Epithelial cell of esophagus (primary cell): ENCODE measurements around the gene GPATCH2.

Experiments
- DNase-seq: peaks from one replicate; pipeline ENCODE4 v3.0.0; 2010; ENCODE audit warnings: low read depth
- H3K4me3 ChIP-seq: 2 replicates; pipeline ENCODE4 v1.5.1; 2011; ENCODE audit warnings: mild to moderate bottlenecking, low read length, control low read depth
- TF ChIP-seq, protein P1 (sequence below): IDR thresholded peaks from 2 replicates; pipeline ENCODE4 v1.5.1; 2011; ENCODE audit warnings: low read depth, mild to moderate bottlenecking, low read length, control low read depth, inconsistent platforms; ENCODE audit not compliant: insufficient read depth; ENCODE audit errors: missing control alignments

The GPATCH2 gene

DNA sequence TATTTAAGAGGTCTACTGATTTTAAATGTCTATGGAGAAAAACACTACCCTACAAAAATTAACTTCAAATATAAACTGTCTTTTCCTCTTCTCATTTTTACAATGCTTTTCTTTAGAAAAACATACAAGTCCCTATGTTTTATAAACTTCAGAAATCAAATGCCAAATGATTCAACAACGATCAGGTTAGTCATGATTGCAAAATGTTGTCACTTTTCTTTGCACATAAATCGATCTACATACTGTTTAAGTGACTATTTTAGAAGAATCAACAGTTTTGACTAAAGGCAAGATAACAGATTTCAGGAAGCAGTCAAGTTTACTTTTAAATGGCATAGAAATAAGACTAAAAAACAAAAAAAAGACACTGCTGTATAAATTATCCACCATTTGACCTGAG is 168.7 kb downstream of the GPATCH2 start:
- H3K4me3 ChIP-seq = no peak overlapping the region
- TF ChIP-seq, protein P1, sequence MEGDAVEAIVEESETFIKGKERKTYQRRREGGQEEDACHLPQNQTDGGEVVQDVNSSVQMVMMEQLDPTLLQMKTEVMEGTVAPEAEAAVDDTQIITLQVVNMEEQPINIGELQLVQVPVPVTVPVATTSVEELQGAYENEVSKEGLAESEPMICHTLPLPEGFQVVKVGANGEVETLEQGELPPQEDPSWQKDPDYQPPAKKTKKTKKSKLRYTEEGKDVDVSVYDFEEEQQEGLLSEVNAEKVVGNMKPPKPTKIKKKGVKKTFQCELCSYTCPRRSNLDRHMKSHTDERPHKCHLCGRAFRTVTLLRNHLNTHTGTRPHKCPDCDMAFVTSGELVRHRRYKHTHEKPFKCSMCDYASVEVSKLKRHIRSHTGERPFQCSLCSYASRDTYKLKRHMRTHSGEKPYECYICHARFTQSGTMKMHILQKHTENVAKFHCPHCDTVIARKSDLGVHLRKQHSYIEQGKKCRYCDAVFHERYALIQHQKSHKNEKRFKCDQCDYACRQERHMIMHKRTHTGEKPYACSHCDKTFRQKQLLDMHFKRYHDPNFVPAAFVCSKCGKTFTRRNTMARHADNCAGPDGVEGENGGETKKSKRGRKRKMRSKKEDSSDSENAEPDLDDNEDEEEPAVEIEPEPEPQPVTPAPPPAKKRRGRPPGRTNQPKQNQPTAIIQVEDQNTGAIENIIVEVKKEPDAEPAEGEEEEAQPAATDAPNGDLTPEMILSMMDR = no peak
- DNase-seq = no peak

DNA sequence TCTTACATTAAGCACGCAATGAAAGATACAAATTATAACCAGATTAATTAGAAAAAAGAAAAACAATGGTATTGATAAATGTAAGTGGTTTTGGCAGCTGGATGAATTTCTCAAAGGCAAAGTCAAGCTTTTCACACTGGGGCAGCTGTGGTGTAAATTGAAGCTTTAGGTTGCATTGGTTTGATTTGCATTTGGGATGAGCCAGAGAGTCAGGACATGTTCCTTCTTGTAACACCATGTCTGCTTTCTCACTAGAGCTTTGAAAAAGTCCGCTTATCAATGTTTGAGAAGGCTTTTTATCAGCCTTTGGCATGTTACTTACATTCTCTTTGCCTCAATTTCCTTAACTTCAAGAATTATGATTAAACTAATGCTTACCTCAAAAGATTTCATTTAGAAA is 173.9 kb downstream of the GPATCH2 start:
- H3K4me3 ChIP-seq = no peak overlapping the region
- TF ChIP-seq, protein P1 = no peak
- peak; percentile 47 for DNase-seq

DNA sequence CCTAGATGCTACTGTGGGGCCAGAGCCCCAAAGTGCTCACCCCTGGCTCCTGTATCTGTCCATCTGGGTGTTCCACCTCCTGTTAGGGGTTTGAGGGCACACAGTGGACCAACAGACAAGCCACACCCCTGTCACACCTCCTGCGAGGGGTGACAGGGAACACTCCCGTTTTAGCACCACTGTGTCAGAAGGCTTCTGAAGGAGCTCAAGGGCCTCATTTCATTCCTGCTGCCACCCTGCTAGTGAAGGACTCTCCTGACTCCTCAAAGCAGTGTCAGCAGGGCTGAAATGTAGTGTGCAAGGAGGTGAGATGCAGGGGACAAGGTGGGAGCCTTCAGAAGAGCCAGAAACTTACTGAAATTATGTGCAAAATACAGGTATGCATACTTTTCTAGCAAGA is 174.6 kb downstream of the GPATCH2 start:
- H3K4me3 ChIP-seq = no peak overlapping the region
- TF ChIP-seq, protein P1 = no peak
- DNase-seq = no peak

DNA sequence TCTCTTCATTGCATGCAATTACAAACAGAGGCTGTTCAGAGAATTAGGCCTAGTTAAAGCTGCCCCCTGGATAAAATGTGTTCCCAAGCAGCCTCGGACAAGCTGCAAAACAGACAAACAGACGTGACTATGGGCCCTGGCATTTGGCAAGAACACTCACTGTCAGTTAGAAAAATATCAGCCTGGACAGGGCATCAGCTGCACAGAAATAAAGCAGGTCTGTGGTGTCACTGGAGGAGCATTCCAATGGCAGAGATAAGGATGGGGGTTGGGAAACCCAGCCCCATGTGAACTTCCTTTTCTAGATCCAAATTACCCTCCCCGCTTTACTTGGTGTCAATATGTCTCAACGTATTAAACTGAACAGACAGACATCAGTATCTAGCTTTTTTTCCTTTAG is 177.1 kb downstream of the GPATCH2 start:
- DNase-seq = no peak
- H3K4me3 ChIP-seq = no peak overlapping the region
- TF ChIP-seq, protein P1 = no peak

DNA sequence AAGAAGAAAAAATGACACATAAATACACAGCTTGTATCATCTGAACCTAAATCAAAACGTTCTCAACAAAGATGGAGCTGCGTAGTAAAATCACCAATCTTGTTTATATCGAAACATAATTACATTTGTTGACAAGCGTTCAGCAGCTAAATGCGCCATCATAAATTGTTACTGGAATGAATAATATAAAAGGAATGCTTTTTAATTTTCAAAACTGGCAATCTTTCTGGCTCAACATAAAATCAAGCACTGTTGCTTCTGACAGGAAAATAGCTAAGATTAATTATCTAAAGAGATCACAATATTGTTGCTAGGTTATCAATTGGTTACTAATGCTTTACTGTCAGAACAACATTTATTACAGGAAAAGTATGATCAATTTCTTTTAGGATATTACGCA is 181.5 kb downstream of the GPATCH2 start:
- TF ChIP-seq, protein P1 = no peak
- no peak for DNase-seq
- no peak overlapping the region for H3K4me3 ChIP-seq

DNA sequence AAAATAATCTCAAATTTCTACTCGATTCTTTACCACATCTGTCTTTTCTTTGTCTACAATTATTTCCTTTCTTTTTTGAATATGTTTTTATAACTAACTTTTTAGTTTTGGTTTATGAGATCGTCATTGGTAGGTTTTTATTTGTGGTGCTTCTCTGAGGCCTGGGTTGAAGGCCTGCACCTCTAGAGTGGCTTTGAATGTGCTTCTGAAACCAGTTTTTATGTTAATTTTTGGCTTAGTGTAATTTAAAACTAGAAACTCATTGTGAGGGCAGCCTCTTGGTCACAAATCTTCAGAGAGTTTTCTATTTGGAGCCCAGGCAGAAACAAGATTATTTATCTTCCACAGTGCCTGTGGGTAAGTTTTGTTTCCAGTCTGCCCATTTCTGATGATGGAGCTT is 187.0 kb downstream of the GPATCH2 start:
- TF ChIP-seq, protein P1 = no peak
- H3K4me3 ChIP-seq = no peak overlapping the region
- no peak for DNase-seq

DNA sequence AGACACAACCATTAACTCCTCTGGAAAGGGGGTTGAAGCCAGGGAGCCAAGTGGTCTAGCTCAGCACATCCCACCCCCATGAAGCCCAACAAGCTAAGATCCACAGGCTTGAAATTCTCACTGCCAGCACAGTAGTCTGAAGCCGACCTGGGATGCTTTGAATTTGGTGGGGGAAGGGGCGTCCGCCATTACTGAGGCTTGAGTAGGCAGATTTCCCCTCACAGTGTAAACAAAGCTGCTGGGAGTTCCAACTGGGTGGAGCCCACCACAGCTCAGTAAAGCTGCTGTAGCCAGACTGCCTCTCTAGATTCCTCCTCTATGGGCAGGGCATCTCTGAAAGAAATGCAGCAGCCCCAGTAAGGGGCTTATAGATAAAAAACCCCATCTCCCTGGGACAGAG is 193.5 kb downstream of the GPATCH2 start:
- DNase-seq = no peak
- TF ChIP-seq, protein P1 = no peak
- H3K4me3 ChIP-seq = no peak overlapping the region
